Cerebellar nuclear complex (tissue), 1 donor: ENCODE data around the gene CAPN1.
"Not testable (repeated sequence)": the region's sequence is repeated elsewhere in the genome, so short reads cannot be mapped to it uniquely, and the experiment has no call there.

ENCODE experiments used
- DNase-seq, 2 experiments: peaks; one replicate each; lab custom pipeline; 2025; lab: John Stamatoyannopoulos, UW

CAPN1 gene

DNA sequence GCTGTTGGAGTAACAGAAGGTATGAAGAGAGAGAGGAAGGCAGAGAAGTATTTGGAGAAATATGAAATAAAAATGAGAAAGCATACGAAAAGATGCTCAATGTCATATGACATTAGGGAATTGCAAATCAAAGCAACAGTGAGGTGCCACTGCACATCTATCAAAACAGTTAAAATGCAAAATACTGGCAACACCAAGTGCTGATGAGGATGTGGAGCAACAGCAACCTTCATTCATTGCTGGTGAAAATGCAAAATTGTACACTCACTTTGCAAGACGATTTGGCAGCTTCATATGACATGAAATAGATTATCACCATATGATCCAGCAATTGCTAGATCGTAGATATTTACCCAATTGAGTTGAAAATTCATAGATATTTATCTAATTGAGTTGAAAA lies 21.1 kb upstream of the CAPN1 start:
- DNase-seq = no peak

DNA sequence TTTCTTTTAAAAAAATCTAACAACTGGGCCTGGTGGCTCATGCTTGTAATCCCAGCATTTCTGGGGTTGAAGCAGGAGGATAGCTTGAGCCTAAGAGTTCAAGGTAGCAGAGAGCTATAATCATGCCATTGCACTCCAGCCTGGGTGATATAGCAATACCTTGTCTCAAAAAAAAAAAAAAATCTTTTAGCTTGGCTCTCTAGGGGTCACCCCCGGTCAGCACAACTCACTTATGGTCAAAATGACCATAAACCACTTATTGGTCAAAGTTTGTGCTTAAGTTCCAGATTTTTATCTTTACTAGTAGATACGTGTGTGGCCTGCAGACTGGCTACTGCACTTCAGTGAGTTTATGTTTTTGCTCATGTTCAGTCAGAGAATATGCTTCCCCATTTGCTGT lies 18.0 kb upstream of the CAPN1 start:
- DNase-seq = no peak

DNA sequence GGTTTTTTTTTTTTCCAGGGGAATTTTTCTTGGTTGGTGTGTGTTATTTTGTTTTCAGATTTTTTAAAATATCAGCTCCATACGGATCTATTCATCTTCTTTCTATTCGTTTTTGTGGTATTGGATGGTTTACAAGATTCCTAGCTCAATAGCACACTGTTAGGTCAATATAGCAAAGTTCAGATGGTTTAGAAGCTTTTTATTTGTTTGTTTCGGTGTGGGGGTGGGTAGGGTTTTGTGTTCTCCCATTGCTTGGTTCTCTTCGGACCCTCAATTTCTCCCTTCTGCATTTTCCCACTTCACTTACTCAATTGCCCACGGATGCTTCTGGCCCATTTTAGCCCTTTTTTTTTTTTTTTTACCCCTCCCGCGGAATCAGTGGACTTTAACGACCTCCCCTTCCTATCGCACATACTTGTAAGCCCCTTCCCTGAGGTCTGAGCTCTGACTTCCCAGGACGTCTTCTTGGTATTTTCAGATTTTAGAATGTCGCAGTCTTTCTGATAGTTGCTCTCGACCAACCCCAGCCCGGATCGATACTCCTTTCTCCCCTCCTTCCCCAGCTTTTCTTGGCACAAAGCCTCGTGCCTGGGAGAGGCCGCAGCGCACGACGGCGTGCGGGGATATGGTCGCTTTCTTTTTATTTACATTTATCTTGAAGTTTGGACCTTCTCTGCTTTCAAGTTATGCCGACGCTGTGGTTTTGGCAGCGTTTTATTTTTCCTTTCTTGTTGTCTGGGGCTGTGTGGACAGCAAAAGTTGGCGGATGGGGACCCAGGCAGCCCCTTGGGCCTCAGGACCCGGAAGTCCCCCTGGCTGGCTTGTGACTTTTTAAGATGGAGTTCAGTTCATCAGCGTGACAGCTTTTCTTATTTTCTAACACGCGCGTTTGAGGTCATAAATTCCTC lies 16.1 kb upstream of the CAPN1 start:
- no peak for DNase-seq

DNA sequence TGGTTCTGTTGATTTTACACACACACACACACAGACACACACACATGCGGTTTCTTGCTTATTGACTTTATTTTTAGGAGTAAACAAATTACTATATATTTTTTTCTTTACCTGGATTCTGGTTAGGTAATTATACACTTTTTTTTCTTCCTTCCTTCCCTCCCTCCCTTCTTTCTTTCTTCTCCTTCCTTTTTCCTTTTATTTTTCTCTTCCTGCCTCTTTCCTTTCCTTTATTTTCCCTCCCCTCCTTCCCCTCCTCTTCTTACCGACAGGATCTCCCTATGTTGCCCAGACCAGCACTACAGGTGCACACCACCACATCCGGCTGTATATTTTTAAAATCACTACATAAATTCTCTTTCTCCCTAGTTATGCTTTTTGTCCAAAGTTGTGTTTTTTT lies 14.8 kb upstream of the CAPN1 start:
- no peak for DNase-seq

DNA sequence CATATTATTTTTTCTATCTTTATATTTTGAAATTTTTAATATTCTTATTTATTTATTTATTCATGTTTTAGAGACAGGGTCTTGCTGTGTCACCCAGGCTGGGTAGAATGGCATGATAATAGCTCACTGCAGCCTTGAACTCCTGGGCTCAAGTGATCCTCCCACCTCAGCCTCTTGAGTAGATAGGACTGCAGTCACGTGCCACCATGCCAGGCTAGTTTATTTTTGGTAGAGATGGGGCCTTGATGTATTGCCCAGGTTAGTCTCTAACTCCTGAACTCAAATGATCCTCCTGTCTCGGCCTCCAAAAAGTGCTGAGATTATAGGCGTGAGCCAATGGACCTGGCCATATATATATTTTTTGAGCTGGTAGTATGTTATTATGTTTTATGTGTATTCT lies 14.1 kb upstream of the CAPN1 start:
- no peak for DNase-seq

DNA sequence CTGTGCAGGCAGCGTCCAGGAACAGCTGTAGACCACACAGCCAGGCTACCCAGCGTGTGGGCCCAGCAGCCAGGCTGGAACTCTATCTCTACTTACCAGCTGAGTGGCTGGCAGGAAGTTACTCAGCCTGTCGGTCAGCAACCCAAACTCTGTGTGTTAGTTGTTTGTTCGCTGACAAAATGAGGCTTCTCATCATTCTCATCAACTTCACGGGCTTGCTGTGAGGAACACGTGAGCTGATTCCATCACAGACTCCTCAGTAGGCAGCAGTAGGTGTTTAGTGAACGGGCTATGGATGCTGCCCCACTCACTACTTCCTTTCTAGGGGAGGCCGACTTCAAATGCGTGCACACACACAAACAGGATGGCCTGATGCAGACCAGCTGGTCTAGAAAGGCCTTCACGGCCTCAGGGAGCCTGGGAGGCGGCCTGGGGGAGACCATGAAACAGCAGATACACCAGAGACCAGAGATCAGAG lies 12.5 kb upstream of the CAPN1 start:
- DNase-seq = no peak

DNA sequence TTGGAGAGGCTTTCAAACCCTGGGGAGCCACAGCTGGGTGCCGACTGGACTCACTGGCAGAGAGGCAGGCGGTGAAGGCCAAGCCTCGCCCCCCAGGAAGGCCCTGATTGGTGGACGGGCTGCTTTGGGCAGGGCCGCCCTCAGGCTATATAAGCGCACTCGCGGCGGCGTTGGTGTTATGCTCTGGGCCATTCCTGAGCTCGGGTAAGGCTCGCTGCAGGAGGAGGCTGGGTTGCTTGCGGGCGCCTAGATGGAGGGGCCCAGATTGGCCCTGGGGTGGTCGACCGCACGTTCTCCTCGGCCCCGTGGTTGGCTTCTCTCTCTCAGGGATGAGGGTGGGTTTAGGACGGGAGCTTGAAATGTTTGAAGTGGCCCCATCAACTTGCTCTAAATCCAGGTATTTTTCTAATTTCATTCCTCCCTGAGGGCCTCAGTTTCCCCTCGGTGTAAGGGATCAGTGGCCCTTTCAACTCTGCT lies 11.6 kb upstream of the CAPN1 start, which contains the start of gene SPDYC:
Gene SPDYC (plus strand): TSS at position 176 of the 477 bp plus-strand sequence. CDS start 1,125 bp downstream, outside the sequence.
- no peak for DNase-seq

DNA sequence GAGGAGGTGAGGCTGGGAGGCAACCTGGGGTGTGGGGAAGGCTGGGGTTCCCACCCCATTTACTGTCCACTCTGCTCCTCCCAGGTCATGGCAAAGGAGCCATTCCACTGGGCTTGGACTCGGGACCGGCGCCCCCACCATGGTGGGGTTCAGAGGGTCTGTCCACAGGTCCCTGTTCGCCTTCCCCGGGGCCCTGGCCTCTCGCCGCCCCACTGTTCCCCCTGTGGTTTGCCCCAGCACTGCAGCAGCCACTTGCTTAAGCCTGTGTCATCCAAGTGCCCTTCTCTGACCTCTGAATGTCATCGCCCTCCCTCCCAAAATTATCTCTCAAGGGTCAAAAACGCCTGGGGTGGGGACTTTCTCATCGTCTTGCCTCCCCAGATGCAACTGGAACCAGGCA lies 9.1 kb upstream of the CAPN1 start:
- no peak for DNase-seq

DNA sequence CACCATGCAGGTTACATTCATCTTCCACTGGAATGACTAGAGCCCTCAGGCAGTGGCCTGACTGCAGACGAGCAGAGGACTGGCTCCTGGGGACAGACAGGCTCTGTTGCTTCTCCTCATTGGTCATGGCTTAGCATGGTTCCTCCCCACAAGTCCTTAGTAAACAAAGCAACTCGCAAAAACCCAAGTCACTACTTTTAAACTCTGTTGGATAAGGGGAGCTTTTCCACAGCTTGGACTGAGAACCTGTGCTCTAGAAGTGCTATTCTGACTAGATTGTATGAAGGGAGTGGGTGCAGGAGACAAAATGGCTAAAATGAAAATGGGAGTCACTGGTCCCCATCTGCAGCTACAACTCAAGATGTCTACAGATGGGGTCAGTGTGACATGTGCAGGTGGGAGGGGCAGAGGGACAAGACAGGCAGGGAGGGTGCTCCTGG lies 7.1 kb upstream of the CAPN1 start:
- not testable (repeated sequence) for DNase-seq

DNA sequence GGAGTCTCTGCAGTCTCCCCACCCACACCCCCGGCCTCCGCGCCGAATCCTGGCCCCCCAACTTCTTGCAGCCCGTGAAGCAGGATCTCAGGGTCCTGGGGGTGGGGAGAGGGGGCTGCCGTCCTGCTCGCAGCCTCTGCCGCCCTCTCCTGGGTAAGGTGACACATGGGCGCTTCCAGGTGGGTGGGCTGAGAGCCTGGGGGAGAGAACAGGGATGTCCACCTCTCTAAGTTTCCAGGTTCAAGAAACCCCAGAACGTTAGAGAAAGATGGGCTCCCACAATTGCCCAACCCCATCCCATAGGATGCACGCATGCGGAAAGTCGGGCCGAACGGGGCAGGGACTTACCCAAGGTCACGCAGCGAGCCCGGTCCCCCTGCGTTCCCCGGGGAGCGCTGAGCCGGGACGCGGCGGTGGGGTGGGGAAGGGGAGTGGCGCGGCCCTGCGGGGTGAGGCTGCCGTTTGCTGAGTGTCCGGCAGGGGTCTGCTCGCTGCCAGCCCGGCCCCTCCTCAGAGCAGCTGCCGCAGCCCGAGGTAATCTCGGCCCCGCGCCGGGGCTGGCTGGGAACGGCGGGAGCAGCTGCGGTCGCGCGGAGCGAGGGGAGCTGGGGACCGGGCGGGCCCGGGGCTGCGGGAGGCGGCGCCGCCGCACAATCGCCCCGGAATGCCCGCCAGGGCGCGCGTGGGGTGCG lies 705 bp upstream of the CAPN1 start:
- DNase-seq = no peak

DNA sequence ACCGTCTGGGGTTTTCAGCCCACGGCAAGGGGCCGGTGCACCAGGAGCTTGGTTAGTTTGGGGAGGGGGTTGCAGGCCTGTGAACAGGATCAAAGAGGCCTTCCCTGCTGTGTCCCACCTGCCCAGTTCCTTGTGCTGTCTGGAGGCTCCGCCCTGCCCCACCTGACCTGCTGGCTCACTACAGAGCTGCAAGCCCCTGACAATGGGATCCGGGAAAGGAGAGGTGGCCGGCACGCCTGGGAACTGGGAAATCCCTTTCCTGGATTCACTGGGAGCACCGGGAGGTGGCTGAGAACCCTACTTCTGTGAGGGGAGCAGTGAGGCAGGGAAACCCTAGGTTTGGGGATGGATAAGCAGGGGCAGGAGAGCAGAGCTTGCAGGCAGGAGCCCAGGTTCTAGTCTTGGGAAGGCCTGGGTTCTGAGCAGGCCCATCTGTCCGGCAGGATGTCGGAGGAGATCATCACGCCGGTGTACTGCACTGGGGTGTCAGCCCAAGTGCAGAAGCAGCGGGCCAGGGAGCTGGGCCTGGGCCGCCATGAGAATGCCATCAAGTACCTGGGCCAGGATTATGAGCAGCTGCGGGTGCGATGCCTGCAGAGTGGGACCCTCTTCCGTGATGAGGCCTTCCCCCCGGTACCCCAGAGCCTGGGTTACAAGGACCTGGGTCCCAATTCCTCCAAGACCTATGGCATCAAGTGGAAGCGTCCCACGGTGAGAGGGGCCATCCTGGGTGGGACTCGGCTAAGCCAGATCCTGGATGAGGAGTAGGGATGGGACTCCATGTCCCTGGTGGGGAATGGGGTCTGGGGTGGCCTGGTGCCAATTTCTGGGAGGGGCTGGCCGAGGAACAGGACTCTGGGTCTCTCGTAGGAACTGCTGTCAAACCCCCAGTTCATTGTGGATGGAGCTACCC lies 786 bp downstream of the CAPN1 start:
- peak in 1 of 2 experiments; percentile 52 for DNase-seq

DNA sequence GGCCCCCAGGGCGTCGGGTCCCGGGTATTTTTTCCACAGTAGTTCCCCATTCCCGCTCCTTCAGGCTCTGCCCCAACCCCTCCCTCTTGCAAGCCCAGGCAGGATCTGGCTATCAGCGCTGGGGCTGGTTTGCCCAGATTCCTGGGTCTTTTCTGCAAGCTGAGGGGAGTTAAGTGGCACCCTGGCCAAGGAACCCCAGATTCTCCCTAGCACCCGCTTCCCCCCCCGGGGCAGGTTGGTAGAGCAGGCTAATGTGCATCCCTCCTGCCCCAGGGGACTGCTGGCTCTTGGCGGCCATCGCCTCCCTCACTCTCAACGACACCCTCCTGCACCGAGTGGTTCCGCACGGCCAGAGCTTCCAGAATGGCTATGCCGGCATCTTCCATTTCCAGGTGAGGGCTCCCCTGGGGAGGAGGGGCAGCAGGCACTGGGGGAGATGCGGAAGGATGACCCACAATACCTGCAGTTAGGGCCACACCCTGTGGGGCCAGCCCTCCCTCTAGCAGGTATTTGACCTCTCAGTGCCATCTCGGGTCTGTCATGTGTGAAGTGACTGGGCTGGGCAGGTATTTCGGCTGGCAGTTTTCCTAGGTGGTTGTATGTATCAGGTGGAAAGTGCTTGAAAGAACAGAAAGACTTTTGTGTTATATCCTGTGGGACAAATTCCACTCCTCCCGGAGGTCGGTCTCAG lies 1.6 kb downstream of the CAPN1 start:
- DNase-seq = no peak

DNA sequence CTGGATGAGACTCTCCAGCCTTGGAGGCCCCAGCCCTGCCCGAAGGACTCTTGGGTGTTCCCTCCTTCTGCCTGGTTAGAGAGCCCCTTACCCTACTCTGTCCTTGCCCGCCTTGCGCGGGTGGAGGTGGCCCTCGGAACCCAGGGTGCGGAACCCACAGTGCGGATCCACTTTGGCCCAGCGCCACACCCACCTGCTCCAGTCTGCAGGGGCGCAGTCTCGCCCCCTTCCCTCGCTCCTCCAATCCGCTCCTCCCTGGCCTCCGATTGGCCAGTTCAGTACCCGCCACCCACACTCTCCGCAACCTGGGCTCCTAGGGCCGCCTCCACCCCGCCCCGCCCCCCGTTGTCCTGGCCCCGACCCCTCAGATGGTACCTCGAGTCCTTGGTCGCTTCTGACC lies 2.4 kb downstream of the CAPN1 start:
- no peak for DNase-seq

DNA sequence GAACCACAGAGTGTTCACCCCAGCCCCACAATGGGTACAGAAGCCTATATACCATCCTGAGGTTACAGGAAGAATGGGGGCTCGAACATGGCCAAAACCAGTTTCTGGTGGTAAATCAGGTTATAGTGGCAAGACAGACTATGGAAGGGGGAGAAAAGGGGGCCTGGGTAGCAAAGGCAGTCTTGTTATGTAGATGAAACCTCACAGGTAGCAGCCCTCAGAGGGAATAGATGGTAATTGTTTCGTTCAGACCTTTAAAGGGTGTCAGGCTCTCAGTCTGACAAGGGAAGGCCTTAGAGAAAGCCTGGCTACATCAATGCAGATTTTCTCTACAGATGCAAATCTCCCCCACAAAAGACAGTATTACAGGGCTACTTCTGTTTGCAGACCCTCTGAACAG lies 3.4 kb downstream of the CAPN1 start:
- DNase-seq = no peak

DNA sequence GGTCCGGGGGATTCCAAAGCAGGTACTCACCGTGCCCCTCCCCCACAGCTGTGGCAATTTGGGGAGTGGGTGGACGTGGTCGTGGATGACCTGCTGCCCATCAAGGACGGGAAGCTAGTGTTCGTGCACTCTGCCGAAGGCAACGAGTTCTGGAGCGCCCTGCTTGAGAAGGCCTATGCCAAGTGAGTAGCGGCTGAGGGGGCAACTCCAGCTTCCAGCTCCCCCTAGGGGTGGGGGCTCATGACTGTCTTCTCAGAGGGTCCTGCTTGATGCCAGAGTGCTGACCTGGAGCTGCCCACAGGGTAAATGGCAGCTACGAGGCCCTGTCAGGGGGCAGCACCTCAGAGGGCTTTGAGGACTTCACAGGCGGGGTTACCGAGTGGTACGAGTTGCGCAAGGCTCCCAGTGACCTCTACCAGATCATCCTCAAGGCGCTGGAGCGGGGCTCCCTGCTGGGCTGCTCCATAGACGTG lies 4.2 kb downstream of the CAPN1 start:
- no peak for DNase-seq

DNA sequence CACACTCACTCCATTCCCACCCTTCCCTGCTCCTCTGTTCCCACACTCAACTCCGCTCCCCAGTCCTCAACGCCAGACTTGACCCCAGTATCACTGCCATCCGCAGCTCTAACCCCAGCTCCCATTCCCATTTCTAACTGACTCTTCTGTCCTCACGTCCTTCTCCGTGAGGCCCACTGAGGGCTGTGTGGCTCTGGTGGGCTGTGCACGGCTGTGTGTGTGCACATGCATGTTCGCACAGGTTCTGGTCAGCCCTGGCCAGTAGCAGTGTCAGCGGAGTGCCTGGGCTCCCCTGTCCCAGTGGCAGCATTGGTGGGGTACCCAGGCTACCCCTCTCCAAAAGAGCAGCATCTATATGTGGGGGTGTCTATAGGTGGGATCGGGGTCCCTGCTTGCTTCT lies 5.0 kb downstream of the CAPN1 start:
- DNase-seq = no peak

DNA sequence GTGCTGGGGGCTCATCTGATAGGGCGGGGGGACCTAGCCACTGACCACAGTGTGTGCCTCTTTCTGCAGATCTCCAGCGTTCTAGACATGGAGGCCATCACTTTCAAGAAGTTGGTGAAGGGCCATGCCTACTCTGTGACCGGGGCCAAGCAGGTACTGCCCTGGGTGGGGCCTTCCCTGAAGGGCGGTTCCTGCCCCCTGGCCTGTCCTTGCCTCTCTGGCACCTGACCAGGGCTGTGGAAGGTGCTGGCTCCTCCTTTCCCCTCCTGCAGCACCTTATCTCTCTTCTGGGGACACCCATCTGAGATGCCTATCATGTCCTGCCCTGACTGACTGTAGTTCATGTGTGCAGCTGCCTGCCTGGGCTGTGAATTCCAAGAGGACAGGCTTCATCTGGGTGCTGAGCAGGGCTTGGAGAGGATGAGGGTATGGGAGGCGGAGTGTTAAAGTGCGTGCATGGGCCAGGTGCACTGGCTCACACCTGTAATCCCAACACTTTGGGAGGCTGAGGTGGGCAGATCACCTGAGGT lies 5.5 kb downstream of the CAPN1 start:
- DNase-seq = no peak

DNA sequence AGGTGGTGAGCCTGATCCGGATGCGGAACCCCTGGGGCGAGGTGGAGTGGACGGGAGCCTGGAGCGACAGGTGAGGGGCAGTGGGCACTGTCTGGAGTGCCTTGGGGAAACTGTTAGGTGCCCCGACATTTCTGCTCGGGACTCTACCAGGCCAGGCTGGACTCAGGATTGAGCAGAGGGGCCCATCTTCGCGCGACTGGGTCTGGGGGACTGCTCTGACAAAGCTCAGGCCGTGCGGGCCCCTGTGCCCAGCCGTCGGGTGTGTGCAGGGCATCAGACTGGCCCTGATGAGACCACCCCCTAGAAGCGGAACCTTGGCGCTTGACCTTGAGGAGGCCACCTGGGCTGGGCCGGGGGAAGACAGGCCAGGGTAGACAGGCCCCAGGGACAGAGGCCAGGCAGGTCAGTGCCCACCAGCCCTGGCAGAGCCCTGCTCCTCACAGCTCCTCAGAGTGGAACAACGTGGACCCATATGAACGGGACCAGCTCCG lies 6.3 kb downstream of the CAPN1 start:
- no peak for DNase-seq

DNA sequence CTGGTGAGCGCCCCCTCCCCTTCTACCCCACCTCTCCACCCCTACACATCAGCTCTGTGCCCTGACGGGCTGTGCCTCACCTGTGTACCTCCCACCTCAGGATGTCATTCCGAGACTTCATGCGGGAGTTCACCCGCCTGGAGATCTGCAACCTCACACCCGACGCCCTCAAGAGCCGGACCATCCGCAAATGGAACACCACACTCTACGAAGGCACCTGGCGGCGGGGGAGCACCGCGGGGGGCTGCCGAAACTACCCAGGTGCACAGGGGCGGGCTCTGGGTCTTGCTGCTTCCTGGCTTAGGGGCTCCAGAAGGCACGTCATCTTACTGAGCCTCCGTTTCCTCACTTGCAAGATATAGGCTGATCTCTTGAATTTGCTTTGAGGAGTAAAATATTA lies 6.8 kb downstream of the CAPN1 start:
- no peak for DNase-seq

DNA sequence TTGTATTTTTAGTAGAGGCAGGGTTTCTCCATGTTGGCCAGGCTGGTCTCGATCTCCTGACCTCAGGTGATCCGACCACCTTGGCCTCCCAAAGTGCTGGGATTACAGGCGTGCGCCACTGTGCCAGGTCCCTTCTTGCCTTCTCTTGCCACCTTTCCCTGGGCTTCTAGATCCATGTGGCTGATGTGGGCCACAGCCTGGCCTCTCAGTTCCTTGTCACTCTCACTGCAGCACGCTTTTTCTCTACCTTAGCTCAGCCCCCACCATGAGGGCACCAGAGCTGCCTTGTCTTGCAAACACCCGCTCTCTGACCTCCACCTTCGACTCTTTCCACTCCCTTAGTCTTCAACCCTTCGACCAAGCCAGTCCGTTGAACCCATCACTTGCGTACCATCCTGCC lies 7.5 kb downstream of the CAPN1 start:
- DNase-seq = no peak

DNA sequence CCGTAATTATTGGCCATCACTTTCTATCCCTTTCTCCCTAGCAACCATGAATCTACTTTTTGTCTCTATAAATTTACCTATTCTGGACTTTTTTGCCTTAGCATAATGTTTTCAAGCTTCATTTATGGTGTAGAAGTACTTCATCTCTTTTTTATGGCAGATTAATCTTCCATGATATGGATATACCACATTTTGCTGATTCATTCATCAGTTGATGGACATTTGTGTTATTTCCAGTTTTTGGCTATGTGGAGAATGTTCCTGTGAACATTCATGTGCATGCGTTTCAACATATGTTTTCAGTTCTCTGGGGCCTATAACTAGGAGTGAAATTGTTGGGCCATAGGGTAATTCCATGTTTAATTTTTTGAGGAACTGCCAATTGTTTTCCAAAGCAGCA lies 12.8 kb downstream of the CAPN1 start:
- DNase-seq = no peak
